ENCODE data around the gene SLC38A11. TPM values are rescaled to one million over a fixed set of nuclear protein-coding genes. Genes with fewer than 3 reads are reported as not detected.

Gene SLC38A11
- total RNA-seq, 1 experiment from 2014 or later, result not detected

DNA sequence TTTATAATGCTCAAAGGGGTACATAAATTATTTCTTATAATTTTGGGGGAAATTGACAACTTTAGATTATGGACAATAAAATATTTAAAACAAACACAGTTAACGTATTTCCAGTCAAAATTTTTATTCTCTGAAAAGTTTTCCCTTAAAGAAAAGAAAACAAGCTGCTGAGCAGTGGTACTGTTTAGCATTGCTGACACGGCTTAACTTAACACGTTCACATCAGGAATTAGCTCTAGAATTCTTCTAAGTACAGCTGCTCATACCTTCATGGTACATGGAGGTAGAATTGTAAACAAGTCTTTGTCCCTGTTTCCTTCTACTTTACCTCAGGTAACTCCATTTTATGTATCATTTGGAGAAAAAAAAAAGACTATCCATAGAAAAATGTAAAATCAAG is 2.0 kb downstream of the SLC38A11 start:
- ATAC-seq, result no peak
- RAD21 ChIA-PET (ENCODE audit: low non-redundant PET in 1 of 2, low total read pairs in 2 of 2, uncharacterized antibody in 2 of 2, unreplicated experiment in 2 of 2), result no interaction called here
- intact Hi-C loops (cut with micrococcal nuclease), result no loop called here

DNA sequence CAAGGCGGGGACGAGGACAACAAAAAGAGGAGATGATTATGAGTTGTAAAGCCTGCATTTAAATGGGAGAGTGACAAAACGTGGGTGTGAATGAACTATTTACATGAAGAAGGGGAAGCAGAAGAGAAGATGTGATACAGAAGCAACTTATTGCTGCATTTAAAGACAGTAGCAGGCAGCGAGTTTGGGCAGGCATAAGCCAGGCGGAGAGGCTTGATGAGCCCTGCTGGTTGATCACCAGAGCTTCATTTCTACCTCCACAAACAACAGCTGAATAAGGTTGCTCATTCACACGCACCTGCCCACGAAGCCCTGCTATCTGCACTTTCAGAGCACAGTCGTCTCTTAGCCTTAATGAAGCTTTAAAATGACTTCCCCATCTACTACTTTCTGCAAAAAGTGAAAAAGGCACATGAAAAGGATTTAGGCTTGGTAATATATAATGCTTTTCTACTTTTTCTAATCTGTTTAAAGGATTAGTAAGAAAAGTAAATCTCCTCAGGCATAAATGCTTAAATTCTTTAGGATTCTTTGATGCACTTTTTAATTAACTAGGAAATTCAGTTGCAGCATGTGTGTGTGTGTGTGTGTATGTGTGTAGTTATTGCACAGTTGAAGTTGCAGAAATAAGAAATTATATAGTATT is 3.1 kb downstream of the SLC38A11 start:
- RAD21 ChIA-PET (ENCODE audit: low non-redundant PET in 1 of 2, low total read pairs in 2 of 2, uncharacterized antibody in 2 of 2, unreplicated experiment in 2 of 2), result no interaction called here
- BruUV-seq (replicated peaks), result no TSS peak
- H3K9ac ChIP-seq (ENCODE audit: low read length), result no peak overlapping the region
- CTCF ChIA-PET, result no interaction called here
- no peak for DNase-seq (ENCODE audit: low read depth, low spot score)
- no peaks in the 10 kb centered on the region for H3K4me1 ChIP-seq (ENCODE audit: control insufficient read depth in 1 of 2, insufficient read depth in 2 of 2, low read length in 2 of 2)
- H3K4me2 ChIP-seq (ENCODE audit: low read length), result no peak overlapping the region
- ATAC-seq, result no peak
- no peaks in the 10 kb centered on the region for H3K36me3 ChIP-seq (ENCODE audit: control insufficient read depth in 1 of 2, insufficient read depth in 2 of 2, low read length in 2 of 2)
- no peaks in the 10 kb centered on the region for H3K79me2 ChIP-seq (ENCODE audit: insufficient read depth, low read length)
- intact Hi-C loops (cut with micrococcal nuclease), result no loop called here
- H3K9me2 ChIP-seq (ENCODE audit: insufficient read depth), result no peaks in the 10 kb centered on the region
- no peak overlapping the region for H3K4me3 ChIP-seq (replicated peaks in 1 of 2; ENCODE audit: low read depth in 1 of 2, low read length in 2 of 2)
- POLR2A ChIA-PET, result no interaction called here
- no peaks in the 10 kb centered on the region for H3K9me3 ChIP-seq (ENCODE audit: control insufficient read depth in 1 of 2, insufficient read depth in 1 of 2, low read depth in 1 of 2, low read length in 2 of 2)
- H4K20me1 ChIP-seq (ENCODE audit: insufficient read depth), result no peaks in the 10 kb centered on the region
- no peak overlapping the region for H3K27ac ChIP-seq (ENCODE audit: low read depth, low read length)
- no peak overlapping the region for H2AFZ ChIP-seq (ENCODE audit: low read depth, low read length, poor library complexity, severe bottlenecking)
- no peaks in the 10 kb centered on the region for H3K27me3 ChIP-seq (ENCODE audit: insufficient read depth, low read length)
- TF ChIP-seq TCF7L2 (IDR thresholded peaks at IDR 0.05; ENCODE audit: borderline replicate concordance, extremely low read depth, insufficient read depth, insufficient read length) (no peak), CEBPB (IDR thresholded peaks at IDR 0.05; ENCODE audit: low read depth) (no peak), EZH2 (IDR thresholded peaks at IDR 0.05) (no peak), RAD21 (IDR thresholded peaks at IDR 0.05; ENCODE audit: low read depth) (no peak), JUND (IDR thresholded peaks at IDR 0.05) (no peak), CBX3 (IDR thresholded peaks at IDR 0.05; ENCODE audit: low read depth) (no peak), FOSL1 (IDR thresholded peaks at IDR 0.05; ENCODE audit: low read depth) (no peak)
- TF ChIP-seq, protein P1, sequence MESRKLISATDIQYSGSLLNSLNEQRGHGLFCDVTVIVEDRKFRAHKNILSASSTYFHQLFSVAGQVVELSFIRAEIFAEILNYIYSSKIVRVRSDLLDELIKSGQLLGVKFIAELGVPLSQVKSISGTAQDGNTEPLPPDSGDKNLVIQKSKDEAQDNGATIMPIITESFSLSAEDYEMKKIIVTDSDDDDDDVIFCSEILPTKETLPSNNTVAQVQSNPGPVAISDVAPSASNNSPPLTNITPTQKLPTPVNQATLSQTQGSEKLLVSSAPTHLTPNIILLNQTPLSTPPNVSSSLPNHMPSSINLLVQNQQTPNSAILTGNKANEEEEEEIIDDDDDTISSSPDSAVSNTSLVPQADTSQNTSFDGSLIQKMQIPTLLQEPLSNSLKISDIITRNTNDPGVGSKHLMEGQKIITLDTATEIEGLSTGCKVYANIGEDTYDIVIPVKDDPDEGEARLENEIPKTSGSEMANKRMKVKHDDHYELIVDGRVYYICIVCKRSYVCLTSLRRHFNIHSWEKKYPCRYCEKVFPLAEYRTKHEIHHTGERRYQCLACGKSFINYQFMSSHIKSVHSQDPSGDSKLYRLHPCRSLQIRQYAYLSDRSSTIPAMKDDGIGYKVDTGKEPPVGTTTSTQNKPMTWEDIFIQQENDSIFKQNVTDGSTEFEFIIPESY (IDR thresholded peaks at IDR 0.05; ENCODE audit: extremely low read depth, insufficient replicate concordance, low read length), result no peak

More for the DNA sequence above, 2.0 kb downstream of the SLC38A11 start:
- no peaks in the 10 kb centered on the region for H3K4me1 ChIP-seq (ENCODE audit: control insufficient read depth in 1 of 2, insufficient read depth in 2 of 2, low read length in 2 of 2)
- H3K79me2 ChIP-seq (ENCODE audit: insufficient read depth, low read length), result no peaks in the 10 kb centered on the region
- no peak for TF ChIP-seq ELF1 (IDR thresholded peaks at IDR 0.05; ENCODE audit: borderline replicate concordance, low read depth)
- no peak for TF ChIP-seq CEBPB (IDR thresholded peaks at IDR 0.05; ENCODE audit: low read depth)
- TF ChIP-seq ZFX (IDR thresholded peaks at IDR 0.05), result no peak
- no peak for TF ChIP-seq POLR2A (IDR thresholded peaks at IDR 0.05; ENCODE audit: borderline replicate concordance, extremely low read depth, insufficient read depth, insufficient read length)
- no peak for TF ChIP-seq TCF7L2 (IDR thresholded peaks at IDR 0.05; ENCODE audit: borderline replicate concordance, extremely low read depth, insufficient read depth, insufficient read length)
- no peak for TF ChIP-seq ZNF274 (IDR thresholded peaks at IDR 0.05; ENCODE audit: low read depth, low read length)
- TF ChIP-seq JUND (IDR thresholded peaks at IDR 0.05), result no peak
- TF ChIP-seq, protein P1 (IDR thresholded peaks at IDR 0.05; ENCODE audit: extremely low read depth, insufficient replicate concordance, low read length), result no peak
- no peak for TF ChIP-seq POLR2AphosphoS5 (IDR thresholded peaks at IDR 0.05; ENCODE audit: low read depth, low read length)
- no peaks in the 10 kb centered on the region for H3K36me3 ChIP-seq (ENCODE audit: control insufficient read depth in 1 of 2, insufficient read depth in 2 of 2, low read length in 2 of 2)
- ChIA-PET POLR2A (no interaction called here), CTCF (no interaction called here)
- H3K9me2 ChIP-seq (ENCODE audit: insufficient read depth), result no peaks in the 10 kb centered on the region
- BruUV-seq (replicated peaks), result no TSS peak
- H3K9ac ChIP-seq (ENCODE audit: low read length), result no peak overlapping the region
- no peak overlapping the region for H3K27ac ChIP-seq (ENCODE audit: low read depth, low read length)
- no peaks in the 10 kb centered on the region for H3K9me3 ChIP-seq (ENCODE audit: control insufficient read depth in 1 of 2, insufficient read depth in 1 of 2, low read depth in 1 of 2, low read length in 2 of 2)
- no peaks in the 10 kb centered on the region for H4K20me1 ChIP-seq (ENCODE audit: insufficient read depth)
- no peaks in the 10 kb centered on the region for H3K27me3 ChIP-seq (ENCODE audit: insufficient read depth, low read length)
- H2AFZ ChIP-seq (ENCODE audit: low read depth, low read length, poor library complexity, severe bottlenecking), result no peak overlapping the region
- no peak overlapping the region for H3K4me3 ChIP-seq (replicated peaks in 1 of 2; ENCODE audit: low read depth in 1 of 2, low read length in 2 of 2)
- no peak for DNase-seq (ENCODE audit: low read depth, low spot score)
- no peak overlapping the region for H3K4me2 ChIP-seq (ENCODE audit: low read length)

All from HCT116 (cell line).